Subcutaneous adipose tissue (tissue), 4 donors: Measurements from ENCODE around the gene IFITM2. TPM values are rescaled to one million over a fixed set of nuclear protein-coding genes. Genes with fewer than 3 reads are reported as not detected.

Experiments
- CTCF ChIP-seq: fragments of 450-650 bp; IDR thresholded peaks from one replicate; pipeline ENCODE4 v1.5.1; 2016; ENCODE audit warnings: low read depth, mild to moderate bottlenecking, control low read depth, antibody characterized with exemption, moderate library complexity
- total RNA-seq, 4 donors: library from RNA; depleted of rRNA; stranded (reverse); fragments of >200 nt; gene quantifications; one replicate each; pipeline ENCODE4 v1.1.0, GENCODE V29; 2016

The IFITM2 gene
- total RNA-seq, 4 donors from 2014 or later: 116 to 171 (median 144) TPM

DNA sequence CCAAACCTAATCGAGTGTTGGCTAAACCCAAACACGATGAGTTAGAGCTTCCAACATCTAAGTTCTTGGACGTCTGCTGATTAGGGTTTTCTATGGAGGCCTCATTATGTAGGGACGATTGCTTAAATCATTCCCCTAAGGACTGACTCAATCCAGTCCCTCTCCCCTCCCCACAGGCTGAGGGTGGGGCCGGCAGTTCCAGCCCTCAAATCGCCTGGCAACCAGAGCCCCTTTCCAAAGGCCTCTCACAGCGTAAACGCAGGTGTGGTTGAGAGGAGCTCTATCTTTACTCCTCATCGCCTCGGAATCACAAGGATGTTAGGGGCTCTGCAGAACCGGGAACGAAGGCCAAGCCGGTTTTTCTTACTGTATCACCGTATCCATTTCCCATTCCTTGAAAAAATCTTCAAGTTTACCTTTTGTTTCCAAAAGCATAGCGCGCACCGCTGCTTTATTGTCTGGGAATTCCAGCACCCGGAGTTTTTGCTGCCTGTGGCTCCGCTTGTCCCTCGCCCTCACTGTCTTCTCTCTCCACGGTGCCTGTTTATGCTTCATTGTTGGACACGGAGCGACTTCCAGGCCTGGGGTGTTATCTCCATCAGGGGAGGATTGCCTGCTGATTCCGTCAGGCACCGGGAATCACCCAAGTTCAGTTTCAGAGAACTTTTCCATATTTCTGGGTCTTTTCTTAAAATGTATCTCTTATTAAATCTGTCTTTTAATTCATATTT is 26.8 kb downstream of the IFITM2 start:
- no peak for TF ChIP-seq CTCF

DNA sequence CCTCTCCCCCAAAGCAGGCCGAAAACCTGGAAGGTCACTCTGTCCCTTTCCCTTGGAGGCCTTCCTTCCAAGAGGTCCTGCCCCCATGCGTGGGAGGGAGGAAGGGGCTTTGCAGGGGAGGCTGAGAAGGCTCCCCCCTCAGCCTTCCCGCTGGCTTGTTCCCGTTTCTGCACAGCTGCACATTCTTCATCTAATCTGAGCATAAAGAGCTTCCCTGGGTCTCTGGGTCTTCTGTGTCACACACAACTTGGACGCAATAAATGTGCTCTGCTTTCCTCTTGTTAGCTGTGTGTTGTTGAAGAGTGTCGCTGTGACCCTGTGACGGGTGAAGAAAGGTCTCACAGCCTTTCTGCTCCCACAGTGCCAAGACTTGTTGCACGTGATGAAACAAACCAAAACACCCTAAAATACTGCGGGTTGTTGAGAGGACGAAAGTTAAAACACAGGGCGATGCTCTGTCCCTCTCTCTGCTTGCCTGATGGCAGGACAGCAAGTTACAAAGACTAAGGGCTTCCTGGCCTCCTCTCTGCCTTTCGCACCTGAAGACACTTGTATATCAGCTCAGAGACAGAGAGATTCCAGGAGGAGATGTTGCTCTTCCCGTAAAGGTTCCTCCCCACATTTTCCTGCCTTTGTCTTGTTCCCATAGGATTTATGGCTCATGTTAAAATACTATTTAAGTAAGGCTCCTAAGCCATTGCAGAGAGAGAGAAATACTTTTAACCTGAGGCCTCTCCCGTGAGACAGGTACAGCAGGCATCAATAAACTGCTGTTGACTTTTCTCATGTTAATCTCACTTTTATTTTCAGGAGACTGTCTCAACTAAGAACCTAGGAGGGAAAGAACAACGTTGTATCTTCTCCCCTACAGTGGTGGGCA is 28.4 kb downstream of the IFITM2 start:
- no peak for TF ChIP-seq CTCF

GRCh38 chr11:336659-337198 is 29.1 kb downstream of the IFITM2 start:
- no peak for TF ChIP-seq CTCF

DNA sequence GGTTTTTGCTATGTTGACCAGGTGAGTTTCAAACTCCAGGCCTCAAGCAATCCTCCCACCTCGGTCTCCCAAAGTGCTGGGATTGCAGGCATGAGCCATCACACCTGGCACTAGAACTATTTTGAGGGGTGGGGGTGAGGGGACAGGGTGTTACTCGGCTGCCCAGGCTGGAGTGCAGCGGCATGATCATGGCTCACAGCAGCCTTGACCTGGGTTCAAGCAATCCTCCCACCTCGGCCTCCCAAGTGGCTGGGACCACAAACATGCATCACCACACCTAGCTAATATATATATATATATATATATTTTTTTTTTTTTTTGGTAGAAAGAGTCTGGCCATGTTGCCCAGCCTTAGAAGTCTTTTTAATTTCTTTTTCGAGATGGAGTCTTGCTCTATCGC is 30.1 kb downstream of the IFITM2 start:
- no peak for TF ChIP-seq CTCF

DNA sequence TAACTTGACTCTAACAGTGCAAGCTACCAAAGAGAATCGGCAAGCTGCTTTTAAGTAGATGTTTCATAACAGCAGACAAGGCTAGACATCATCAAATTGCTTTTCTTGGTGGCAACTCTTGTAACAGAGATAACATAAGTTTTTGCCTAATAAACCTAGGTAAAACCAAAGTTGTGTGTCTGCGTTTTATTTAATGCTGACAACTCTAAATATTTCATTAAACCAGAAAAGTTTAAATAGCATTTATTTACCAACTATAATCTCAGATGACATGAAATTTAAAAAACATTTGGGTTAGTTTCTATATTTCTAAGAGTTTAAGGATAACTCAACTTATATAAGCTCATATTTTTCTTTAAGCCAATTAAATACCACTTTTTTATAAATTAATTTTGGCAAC is 32.3 kb downstream of the IFITM2 start:
- TF ChIP-seq CTCF: no peak

- no peak for TF ChIP-seq CTCF
Observed at GRCh38 chr11:340539-341512, 33.2 kb downstream of the IFITM2 start.
